Cardiac atrium fibroblast (primary cell): Measurements from ENCODE around the gene CD101. TPM values are rescaled to one million over a fixed set of nuclear protein-coding genes. Genes with fewer than 3 reads are reported as not detected.

Experiments
- total RNA-seq: library from RNA; depleted of rRNA; stranded (reverse); fragments of >200 nt; gene quantifications from 2 replicates; pipeline ENCODE4 v1.2.3, GENCODE V29; 2015

The CD101 gene
- under 0.01 and 0.54 TPM in 2 replicates for total RNA-seq

GRCh38 chr1:117001254-117001927, at the start of gene CD101:
Gene CD101, plus strand, starts transcription at chr1:117001760. Its CDS starts 58 bp downstream, at chr1:117001818.

GRCh38 chr1:117059678-117060440, 58.3 kb downstream of the CD101 start, which contains the start of gene TTF2:
Gene TTF2, plus strand, starts transcription at chr1:117060326. Its CDS starts 21 bp downstream, at chr1:117060347.

Other genes with a start within 250 kb of the CD101 start
- gene CD2, start 247.3 kb upstream of the CD101 start, total RNA-seq = not detected in 2 replicates
- gene PTGFRN, start 91.8 kb upstream of the CD101 start, total RNA-seq = 156 and 189 TPM in 2 replicates
- 9.9 and 14.8 TPM in 2 replicates for gene TTF2, start 58.6 kb downstream of the CD101 start, total RNA-seq
- gene TRIM45, start 120.0 kb downstream of the CD101 start, total RNA-seq = 1.1 and 3.1 TPM in 2 replicates
- gene VTCN1, start 209.2 kb downstream of the CD101 start, total RNA-seq = not detected in 2 replicates